ENCODE results near the gene EIF3J. TPM values are rescaled to one million over a fixed set of nuclear protein-coding genes. Genes with fewer than 3 reads are reported as not detected.

The EIF3J gene
- 78.4 and 80.3 TPM in 2 replicates for total RNA-seq (2013; cell fraction: nucleolus; rRNA removed)
- total RNA-seq (2014; rRNA removed) (45.4 and 47.6 TPM in 2 replicates), total RNA-seq (2014; rRNA removed; fragmentation: Illumina TruSeq; extraction: Trizol) (87.9 and 95.5 TPM in 2 replicates), total RNA-seq (2021) (96.2 and 101 TPM in 2 replicates), polyA plus RNA-seq (2011; rRNA removed) (91.0 and 119 TPM in 2 replicates), polyA plus RNA-seq (2014; fragmentation: Illumina TruSeq; extraction: Trizol) (126 and 162 TPM in 2 replicates), polyA plus RNA-seq (2014; fragmentation: Nextera tagmentation; extraction: Ambion mirVana) (10 to 100 TPM; 34.7 to 36.3 TPM), polyA plus RNA-seq (2014; rRNA removed) (56.2 and 75.7 TPM in 2 replicates), polyA plus RNA-seq (2016; fragmentation: Nextera tagmentation; extraction: Ambion mirVana) (10 to 100 TPM; 48.6 to 52.5 TPM), polyA minus RNA-seq (2011; rRNA and poly(A)+ RNA removed) (62.9 and 70.1 TPM in 2 replicates), Bru-seq, nascent RNA (percentile 94 among the genes with signal in this experiment), BruChase-seq, experiment 1, labeled RNA remaining after a 6-hour chase (percentile 94 among the genes with signal in this experiment), BruChase-seq, experiment 2, labeled RNA remaining after a 2-hour chase (percentile 95 among the genes with signal in this experiment)
- polyA plus RNA-seq (2011; ENCODE audit: low read depth), result 25.9 TPM
- polyA plus RNA-seq (2011; cell fraction: cytosol; rRNA removed), result 33.0 and 43.7 TPM in 2 replicates
- 26.8 and 35.9 TPM in 2 replicates for polyA plus RNA-seq (2011; cell fraction: nucleus; rRNA removed)
- 48.4 and 60.8 TPM in 2 replicates for polyA plus RNA-seq (2012)
- polyA minus RNA-seq (2011; cell fraction: cytosol; rRNA and poly(A)+ RNA removed), result 17.2 and 17.3 TPM in 2 replicates
- polyA minus RNA-seq (2011; cell fraction: nucleus; rRNA and poly(A)+ RNA removed), result 11.6 and 20.5 TPM in 2 replicates
- long read RNA-seq, experiment 1, transcript EIF3J-201 (8 exons, 2,569 nt), result major isoform, 20 of 31 reads
- long read RNA-seq, experiment 1, partial matches to known transcripts, result 7 of 31 reads
- long read RNA-seq, experiment 1, other reads (novel, unspliced or antisense), result 3 of 31 reads
- long read RNA-seq, experiment 2, transcript EIF3J-201 (8 exons, 2,569 nt), result major isoform, 7 of 46 reads
- long read RNA-seq, experiment 2, partial matches to known transcripts, result 39 of 46 reads
- long read RNA-seq, experiment 2, other reads (novel, unspliced or antisense), result 0 of 46 reads

GRCh38 chr15:44536962-44537734 is at the start of gene EIF3J:
Gene EIF3J (plus strand): TSS chr15:44537147. CDS start chr15:44537195, 48 bp downstream.
- in situ Hi-C loops (cut with MboI) (no loop called here), intact Hi-C loops (cut with micrococcal nuclease; ENCODE audit: unreplicated experiment) (no loop called here)
- Histone ChIP-seq H3K9ac (ENCODE audit: control insufficient read depth, insufficient read depth, low read length) (peak within 1 kb of the TSS; percentile 80), H3K4me1 (ENCODE audit: control insufficient read depth, insufficient read depth, low read length) (peaks cover 4% of the 10 kb centered on the region; the same call in 1 of the 2 replicates), H3K27ac (ENCODE audit: control insufficient read depth, insufficient read depth) (peak within 1 kb of the TSS; percentile 92), H3K4me2 (ENCODE audit: control insufficient read depth, insufficient read depth) (peak within 1 kb of the TSS; percentile 96), H2AFZ (ENCODE audit: control insufficient read depth, low read depth, low read length) (peak within 1 kb of the TSS; percentile 93), H3K36me3 (ENCODE audit: control insufficient read depth in 2 of 2, insufficient read depth in 2 of 2, low read length in 1 of 2) (no peaks in the 10 kb centered on the region), H4K20me1 (ENCODE audit: control insufficient read depth, insufficient read depth) (no peaks in the 10 kb centered on the region), H3K27me3 (replicated peaks in 1 of 2; ENCODE audit: control insufficient read depth in 2 of 2, insufficient read depth in 2 of 2, low read length in 1 of 2) (no peaks in the 10 kb centered on the region), H3K79me2 (ENCODE audit: control insufficient read depth, insufficient read depth, low read length) (peaks cover 48% of the 10 kb centered on the region), H3K9me3 (replicated peaks; ENCODE audit: control insufficient read depth, insufficient read depth, low read length) (no peaks in the 10 kb centered on the region), H3K4me3 (peak within 1 kb of the TSS; percentile 72)
- ATAC-seq (peak; percentile 94), FAIRE-seq (no peak), DNase-seq (ENCODE audit: low read depth, low spot score) (peak; percentile 82)
- POLR2A ChIA-PET, result interaction anchor here (0.5 to 2.2 kb wide), 9 partner anchors 9 to 486 kb away, joined by 3 to 24 read pairs (median 3); partner anchors contain the start of genes B2M and PATL2
- under 1% methylated on average over 84 of the region's 97 CpGs for WGBS (ENCODE audit: insufficient coverage, insufficient replicate concordance, low lambda C conversion rate, missing lambda C conversion rate)
- RAD21 ChIA-PET (ENCODE audit: unreplicated experiment), result interaction anchor here (0.7 to 2.4 kb wide), 4 partner anchors 9 to 199 kb away, joined by 4 to 13 read pairs (median 4); partner anchors contain the start of gene TRIM69
- SMC1A ChIA-PET (ENCODE audit: uncharacterized antibody, unreplicated experiment), result interaction anchor here (0.6 to 2.3 kb wide), 4 partner anchors 9 to 199 kb away, joined by 3 to 13 read pairs (median 6); no protein-coding TSS in a partner anchor
- no TSS peak for BruUV-seq (replicated peaks)
- CTCF ChIA-PET, result interaction anchor here (0.7 to 2.3 kb wide), 3 partner anchors 9 to 41 kb away, joined by 3 to 10 read pairs (median 4); no protein-coding TSS in a partner anchor
- TF ChIP-seq EGR1 (IDR thresholded peaks at IDR 0.05; ENCODE audit: borderline replicate concordance in 1 of 2, low read depth in 2 of 2, low read length in 2 of 2) (peak; percentile 16 to 77), DPF2 (IDR thresholded peaks at IDR 0.05) (peak; percentile 73), HCFC1 (IDR thresholded peaks at IDR 0.05; ENCODE audit: low read length) (no peak; the same call in 1 of the 2 replicates), PAX8 (IDR thresholded peaks at IDR 0.05) (no peak), MAX (IDR thresholded peaks at IDR 0.05; ENCODE audit: low read depth, low read length) (peak; percentile 18), HDAC2 (IDR thresholded peaks at IDR 0.05) (no peak), LARP7 (IDR thresholded peaks at IDR 0.05) (peak; percentile 95), TCF12 (IDR thresholded peaks at IDR 0.05; ENCODE audit: low read depth, low read length) (peak; percentile 43; the same call in 1 of the 2 replicates), RELA (IDR thresholded peaks at IDR 0.05; ENCODE audit: borderline replicate concordance, partially characterized antibody) (peak; percentile 41), KDM1A (IDR thresholded peaks at IDR 0.05; ENCODE audit: borderline replicate concordance) (no peak), ZBTB11 (CRISPR knock-in tag; IDR thresholded peaks at IDR 0.05) (no peak), E2F8 (IDR thresholded peaks at IDR 0.05; ENCODE audit: low read depth, partially characterized antibody) (no peak)

Measured in GM12878 (cell line).